ENCODE measurements around the gene SNRNP48.

The SNRNP48 gene

GRCh38 chr6:7604003-7604402 lies 14.0 kb downstream of the SNRNP48 start:
- no peak for DNase-seq

- no peak for DNase-seq
These were observed 14.5 kb downstream of the SNRNP48 start for GRCh38 chr6:7604506-7604905.

GRCh38 chr6:7615611-7616383 lies 25.8 kb downstream of the SNRNP48 start:
- DNase-seq = no peak

GRCh38 chr6:7617801-7618764 lies 28.1 kb downstream of the SNRNP48 start:
- no peak for DNase-seq

GRCh38 chr6:7621761-7622160 lies 31.8 kb downstream of the SNRNP48 start:
- DNase-seq = no peak

- DNase-seq = no peak
These were observed 35.1 kb downstream of the SNRNP48 start for GRCh38 chr6:7624796-7625710.

GRCh38 chr6:7628479-7628878 lies 38.5 kb downstream of the SNRNP48 start:
- no peak for DNase-seq

- DNase-seq = no peak
These were observed 38.9 kb downstream of the SNRNP48 start for GRCh38 chr6:7628909-7629308.

GRCh38 chr6:7629321-7629720 lies 39.3 kb downstream of the SNRNP48 start:
- DNase-seq = no peak

- DNase-seq = no peak
These were observed 40.8 kb downstream of the SNRNP48 start for GRCh38 chr6:7630792-7631191.

GRCh38 chr6:7631466-7631865 lies 41.5 kb downstream of the SNRNP48 start:
- no peak for DNase-seq

GRCh38 chr6:7632501-7633290 lies 42.7 kb downstream of the SNRNP48 start:
- DNase-seq = no peak

- DNase-seq = no peak
These were observed 43.4 kb downstream of the SNRNP48 start for GRCh38 chr6:7633361-7633760.

- no peak for DNase-seq
These were observed 46.2 kb downstream of the SNRNP48 start for GRCh38 chr6:7636151-7636550.

- DNase-seq = no peak
These were observed 47.5 kb downstream of the SNRNP48 start for GRCh38 chr6:7637533-7637932.

GRCh38 chr6:7639427-7639826 lies 49.4 kb downstream of the SNRNP48 start:
- DNase-seq = no peak

GRCh38 chr6:7640016-7640415 lies 50.0 kb downstream of the SNRNP48 start:
- no peak for DNase-seq

GRCh38 chr6:7640607-7641577 lies 50.9 kb downstream of the SNRNP48 start:
- DNase-seq = no peak

- no peak for DNase-seq
These were observed 52.8 kb downstream of the SNRNP48 start for GRCh38 chr6:7642791-7643190.

- no peak for DNase-seq
These were observed 54.4 kb downstream of the SNRNP48 start for GRCh38 chr6:7644417-7644816.

- no peak for DNase-seq
These were observed 56.4 kb downstream of the SNRNP48 start for GRCh38 chr6:7646394-7646793.
